Measurements from ENCODE around the gene PTPRF. TPM values are rescaled to one million over a fixed set of nuclear protein-coding genes. Genes with fewer than 3 reads are reported as not detected.

Gene PTPRF
- total RNA-seq, 2 experiments from 2014 or later: 3.8 to 4.5 TPM

- intact Hi-C loops (cut with micrococcal nuclease): no loop called here
- H3K36me3 Mint-ChIP-seq (ENCODE audit: low read depth): no peaks in the 10 kb centered on the region
- H3K4me3 Mint-ChIP-seq: no peak overlapping the region
- H3K27ac Mint-ChIP-seq: no peak overlapping the region
- H3K27me3 Mint-ChIP-seq: no peaks in the 10 kb centered on the region
- H3K9me3 Mint-ChIP-seq: no peaks in the 10 kb centered on the region
- ChIA-PET CTCF (no interaction called here), POLR2A (no interaction called here)
- DNase-seq: no peak
- no peaks in the 10 kb centered on the region for H3K4me1 Mint-ChIP-seq (ENCODE audit: low read depth)
- no peak for TF ChIP-seq CTCF (IDR thresholded peaks at IDR 0.05)
- no peak for ATAC-seq
These were observed 89.6 kb downstream of the PTPRF start for GRCh38 chr1:43619996-43620920.

GRCh38 chr1:43620956-43621355, 90.3 kb downstream of the PTPRF start:
- intact Hi-C loops (cut with micrococcal nuclease): no loop called here
- no peak for DNase-seq
- no peak for ATAC-seq
- Mint-ChIP-seq H3K36me3 (ENCODE audit: low read depth) (no peaks in the 10 kb centered on the region), H3K27ac (no peak overlapping the region), H3K4me1 (ENCODE audit: low read depth) (no peaks in the 10 kb centered on the region), H3K4me3 (no peak overlapping the region), H3K9me3 (no peaks in the 10 kb centered on the region), H3K27me3 (no peaks in the 10 kb centered on the region)
- ChIA-PET POLR2A (no interaction called here), CTCF (no interaction called here)
- TF ChIP-seq CTCF (IDR thresholded peaks at IDR 0.05): no peak

- TF ChIP-seq CTCF (IDR thresholded peaks at IDR 0.05): no peak
- no peaks in the 10 kb centered on the region for H3K9me3 Mint-ChIP-seq
- ATAC-seq (no peak), DNase-seq (no peak)
- POLR2A ChIA-PET: no interaction called here
- H3K4me3 Mint-ChIP-seq: no peak overlapping the region
- CTCF ChIA-PET: no interaction called here
- no peaks in the 10 kb centered on the region for H3K4me1 Mint-ChIP-seq (ENCODE audit: low read depth)
- H3K36me3 Mint-ChIP-seq (ENCODE audit: low read depth): no peaks in the 10 kb centered on the region
- H3K27me3 Mint-ChIP-seq: no peaks in the 10 kb centered on the region
- H3K27ac Mint-ChIP-seq: no peak overlapping the region
- intact Hi-C loops (cut with micrococcal nuclease): no loop called here
These were observed 90.7 kb downstream of the PTPRF start for GRCh38 chr1:43621386-43621785.

GRCh38 chr1:43621861-43622260, 91.2 kb downstream of the PTPRF start:
- intact Hi-C loops (cut with micrococcal nuclease): no loop called here
- H3K27ac Mint-ChIP-seq: no peak overlapping the region
- no peaks in the 10 kb centered on the region for H3K36me3 Mint-ChIP-seq (ENCODE audit: low read depth)
- no peak for ATAC-seq
- no peak for DNase-seq
- no peaks in the 10 kb centered on the region for H3K4me1 Mint-ChIP-seq (ENCODE audit: low read depth)
- no peaks in the 10 kb centered on the region for H3K27me3 Mint-ChIP-seq
- TF ChIP-seq CTCF (IDR thresholded peaks at IDR 0.05): no peak
- POLR2A ChIA-PET: no interaction called here
- H3K4me3 Mint-ChIP-seq: no peak overlapping the region
- no peaks in the 10 kb centered on the region for H3K9me3 Mint-ChIP-seq
- CTCF ChIA-PET: no interaction called here

GRCh38 chr1:43622471-43622870, 91.8 kb downstream of the PTPRF start:
- intact Hi-C loops (cut with micrococcal nuclease): no loop called here
- POLR2A ChIA-PET: no interaction called here

More at GRCh38 chr1:43622471-43622870, 91.8 kb downstream of the PTPRF start:
- no peaks in the 10 kb centered on the region for H3K36me3 Mint-ChIP-seq (ENCODE audit: low read depth)
- no peaks in the 10 kb centered on the region for H3K9me3 Mint-ChIP-seq
- no peak for TF ChIP-seq CTCF (IDR thresholded peaks at IDR 0.05)
- no peaks in the 10 kb centered on the region for H3K27me3 Mint-ChIP-seq
- H3K4me1 Mint-ChIP-seq (ENCODE audit: low read depth): no peaks in the 10 kb centered on the region
- ATAC-seq: no peak
- CTCF ChIA-PET: interaction anchor here (0.8 kb wide), 1 partner anchor 13 kb away, joined by 3 read pairs; no protein-coding TSS in a partner anchor
- H3K27ac Mint-ChIP-seq: no peak overlapping the region
- H3K4me3 Mint-ChIP-seq: no peak overlapping the region
- DNase-seq: no peak
